Endothelial cell (in vitro differentiated cells): ENCODE results near the gene TLR2. TPM values are rescaled to one million over a fixed set of nuclear protein-coding genes. Genes with fewer than 3 reads are reported as not detected.

Experiments used
- DNase-seq: peaks from one replicate; pipeline ENCODE4 v3.0.0; 2021; ENCODE audit warnings: low spot score
- H3K27ac Mint-ChIP-seq: one replicate; pipeline ENCODE4 v1.8.0; 2021; ENCODE audit warnings: mixed read lengths, inconsistent platforms; ENCODE audit not compliant: unreplicated experiment
- H3K27me3 Mint-ChIP-seq: one replicate; pipeline ENCODE4 v1.8.0; 2021; ENCODE audit warnings: mild to moderate bottlenecking, moderate library complexity, mixed read lengths, inconsistent platforms; ENCODE audit not compliant: unreplicated experiment
- H3K36me3 Mint-ChIP-seq: one replicate; pipeline ENCODE4 v1.8.0; 2021; ENCODE audit warnings: mild to moderate bottlenecking, low read depth, mixed read lengths, inconsistent platforms; ENCODE audit not compliant: unreplicated experiment
- H3K4me1 Mint-ChIP-seq: one replicate; pipeline ENCODE4 v1.8.0; 2021; ENCODE audit warnings: mild to moderate bottlenecking, mixed read lengths, inconsistent platforms; ENCODE audit not compliant: unreplicated experiment
- H3K4me3 Mint-ChIP-seq: one replicate; pipeline ENCODE4 v1.8.0; 2021; ENCODE audit warnings: mild to moderate bottlenecking, mixed read lengths, inconsistent platforms; ENCODE audit not compliant: unreplicated experiment
- H3K9me3 Mint-ChIP-seq: one replicate; pipeline ENCODE4 v1.8.0; 2021; ENCODE audit warnings: mixed read lengths, inconsistent platforms; ENCODE audit not compliant: unreplicated experiment
- CTCF ChIP-seq: fragments of 200-600 bp; sonication (generic); IDR thresholded peaks from one replicate; pipeline ENCODE4 v1.5.0; 2021; ENCODE audit warnings: antibody characterized with exemption; ENCODE audit not compliant: unreplicated experiment
- total RNA-seq: library from RNA; stranded (reverse); fragmentation: NEBNext Ultra II Directional; extraction: Animal tissue kit (Norgen Biotek cat#: 25700); gene quantifications from one replicate; pipeline ENCODE4 v1.2.1, GENCODE V29; 2021; ENCODE audit not compliant: unreplicated experiment

TLR2 gene
- total RNA-seq, 1 donor from 2014 or later, result not detected

- Mint-ChIP-seq H3K36me3 (no peaks in the 10 kb centered on the region), H3K27ac (no peak overlapping the region), H3K27me3 (no peaks in the 10 kb centered on the region), H3K4me3 (no peak overlapping the region), H3K9me3 (no peaks in the 10 kb centered on the region), H3K4me1 (peaks cover 11% of the 10 kb centered on the region)
- no peak for DNase-seq
- TF ChIP-seq CTCF, result no peak
Measured at GRCh38 chr4:153733751-153734448, 49.8 kb downstream of the TLR2 start.

GRCh38 chr4:153735906-153736461 is 51.9 kb downstream of the TLR2 start:
- Mint-ChIP-seq H3K36me3 (no peaks in the 10 kb centered on the region), H3K4me1 (peaks cover 11% of the 10 kb centered on the region), H3K27me3 (no peaks in the 10 kb centered on the region), H3K9me3 (no peaks in the 10 kb centered on the region), H3K27ac (no peak overlapping the region), H3K4me3 (no peak overlapping the region)
- no peak for DNase-seq
- TF ChIP-seq CTCF, result no peak

GRCh38 chr4:153741541-153741940 is 57.5 kb downstream of the TLR2 start:
- Mint-ChIP-seq H3K36me3 (no peaks in the 10 kb centered on the region), H3K4me3 (no peak overlapping the region), H3K9me3 (no peaks in the 10 kb centered on the region), H3K4me1 (no peaks in the 10 kb centered on the region), H3K27ac (no peak overlapping the region), H3K27me3 (no peaks in the 10 kb centered on the region)
- no peak for TF ChIP-seq CTCF
- DNase-seq, result no peak

- no peak overlapping the region for H3K27ac Mint-ChIP-seq
- no peaks in the 10 kb centered on the region for H3K36me3 Mint-ChIP-seq
- H3K27me3 Mint-ChIP-seq, result no peaks in the 10 kb centered on the region
- no peak for TF ChIP-seq CTCF
- no peak for DNase-seq
- no peaks in the 10 kb centered on the region for H3K4me1 Mint-ChIP-seq
- no peaks in the 10 kb centered on the region for H3K9me3 Mint-ChIP-seq
- H3K4me3 Mint-ChIP-seq, result no peak overlapping the region
Measured at GRCh38 chr4:153745651-153746050, 61.6 kb downstream of the TLR2 start.

- no peaks in the 10 kb centered on the region for H3K36me3 Mint-ChIP-seq
- H3K27me3 Mint-ChIP-seq, result no peaks in the 10 kb centered on the region
- H3K4me1 Mint-ChIP-seq, result no peaks in the 10 kb centered on the region
- H3K9me3 Mint-ChIP-seq, result no peaks in the 10 kb centered on the region
- H3K27ac Mint-ChIP-seq, result no peak overlapping the region
- TF ChIP-seq CTCF, result no peak
- no peak overlapping the region for H3K4me3 Mint-ChIP-seq
- DNase-seq, result no peak
Measured at GRCh38 chr4:153747406-153747955, 63.4 kb downstream of the TLR2 start.
